GM21576 (cell line): ENCODE measurements around the gene M1AP.
A peak's percentile ranks its signal among the peaks of the same experiment; 100 is the strongest.

Experiments
- ATAC-seq: cut with Tn5 transposase; IDR thresholded peaks from one replicate; pipeline ENCODE4 v1.9.1; 2021; ENCODE audit warnings: mild to moderate bottlenecking, moderate library complexity; ENCODE audit not compliant: unreplicated experiment

The M1AP gene

GRCh38 chr2:74551530-74551929 is 96.6 kb downstream of the M1AP start:
- ATAC-seq: no peak

- ATAC-seq: no peak
These were observed 97.9 kb downstream of the M1AP start for GRCh38 chr2:74550231-74550630.

- no peak for ATAC-seq
These were observed 99.0 kb downstream of the M1AP start for GRCh38 chr2:74548900-74549826.

GRCh38 chr2:74548285-74548899 is 99.7 kb downstream of the M1AP start:
- ATAC-seq: no peak

- no peak for ATAC-seq
These were observed 102.1 kb downstream of the M1AP start for GRCh38 chr2:74546004-74546403.

- no peak for ATAC-seq
These were observed 103.5 kb downstream of the M1AP start for GRCh38 chr2:74544634-74545033.

GRCh38 chr2:74542978-74543377 is 105.2 kb downstream of the M1AP start:
- no peak for ATAC-seq

- ATAC-seq: no peak
These were observed 107.8 kb downstream of the M1AP start for GRCh38 chr2:74540291-74540690.

- no peak for ATAC-seq
These were observed 109.2 kb downstream of the M1AP start for GRCh38 chr2:74538881-74539339.

- ATAC-seq: no peak
These were observed 111.0 kb downstream of the M1AP start for GRCh38 chr2:74537140-74537539.

- no peak for ATAC-seq
These were observed 111.8 kb downstream of the M1AP start for GRCh38 chr2:74536166-74536950.

GRCh38 chr2:74535440-74535965 is 112.6 kb downstream of the M1AP start:
- no peak for ATAC-seq

GRCh38 chr2:74534411-74534810 is 113.7 kb downstream of the M1AP start:
- ATAC-seq: no peak

- no peak for ATAC-seq
These were observed 114.7 kb downstream of the M1AP start for GRCh38 chr2:74533464-74533863.

GRCh38 chr2:74532222-74532621 is 115.9 kb downstream of the M1AP start:
- no peak for ATAC-seq

- no peak for ATAC-seq
These were observed 116.5 kb downstream of the M1AP start for GRCh38 chr2:74531666-74532065.

- peak; percentile 24 for ATAC-seq
These were observed 117.6 kb downstream of the M1AP start for GRCh38 chr2:74530239-74531187.

GRCh38 chr2:74529357-74530238 is 118.5 kb downstream of the M1AP start, which contains the start of the genes AUP1 and HTRA2:
TSS of gene AUP1 (minus strand) at chr2:74529706. CDS start at chr2:74529629, 77 bp downstream.
TSS of gene HTRA2 (plus strand) at chr2:74529933. CDS start at chr2:74530007, 74 bp downstream.
- ATAC-seq: peak; percentile 78
